ENCODE data around the gene RBM20.

The RBM20 gene

DNA sequence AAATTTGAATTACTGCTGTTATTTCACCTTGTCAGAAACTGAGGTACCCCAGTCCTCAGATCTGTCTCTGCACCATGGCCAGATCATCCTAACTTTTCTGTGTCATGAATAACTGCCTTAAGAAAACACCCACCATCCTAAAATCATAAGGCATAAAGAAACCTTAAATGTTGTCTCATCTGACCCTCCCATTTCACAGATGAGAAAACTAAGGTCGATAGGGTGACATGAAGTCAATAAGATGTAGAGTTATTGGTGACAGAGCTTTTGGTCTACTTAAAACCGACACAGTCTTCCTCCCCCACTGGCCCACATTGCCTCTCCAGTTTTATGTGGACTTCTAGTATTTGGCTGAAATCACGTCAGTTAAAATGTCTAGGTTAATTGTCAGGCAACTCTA is 126.1 kb downstream of the RBM20 start:
- CTCF ChIA-PET = no interaction called here
- no peak for DNase-seq (ENCODE audit: low read depth, low spot score)
- no peak overlapping the region for H3K4me3 ChIP-seq (ENCODE audit: low read depth, low read length)
- POLR2A ChIA-PET = no interaction called here
- TF ChIP-seq, protein P1, sequence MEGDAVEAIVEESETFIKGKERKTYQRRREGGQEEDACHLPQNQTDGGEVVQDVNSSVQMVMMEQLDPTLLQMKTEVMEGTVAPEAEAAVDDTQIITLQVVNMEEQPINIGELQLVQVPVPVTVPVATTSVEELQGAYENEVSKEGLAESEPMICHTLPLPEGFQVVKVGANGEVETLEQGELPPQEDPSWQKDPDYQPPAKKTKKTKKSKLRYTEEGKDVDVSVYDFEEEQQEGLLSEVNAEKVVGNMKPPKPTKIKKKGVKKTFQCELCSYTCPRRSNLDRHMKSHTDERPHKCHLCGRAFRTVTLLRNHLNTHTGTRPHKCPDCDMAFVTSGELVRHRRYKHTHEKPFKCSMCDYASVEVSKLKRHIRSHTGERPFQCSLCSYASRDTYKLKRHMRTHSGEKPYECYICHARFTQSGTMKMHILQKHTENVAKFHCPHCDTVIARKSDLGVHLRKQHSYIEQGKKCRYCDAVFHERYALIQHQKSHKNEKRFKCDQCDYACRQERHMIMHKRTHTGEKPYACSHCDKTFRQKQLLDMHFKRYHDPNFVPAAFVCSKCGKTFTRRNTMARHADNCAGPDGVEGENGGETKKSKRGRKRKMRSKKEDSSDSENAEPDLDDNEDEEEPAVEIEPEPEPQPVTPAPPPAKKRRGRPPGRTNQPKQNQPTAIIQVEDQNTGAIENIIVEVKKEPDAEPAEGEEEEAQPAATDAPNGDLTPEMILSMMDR (IDR thresholded peaks at IDR 0.05; ENCODE audit: insufficient read depth, low read length, missing control alignments) = no peak

DNA sequence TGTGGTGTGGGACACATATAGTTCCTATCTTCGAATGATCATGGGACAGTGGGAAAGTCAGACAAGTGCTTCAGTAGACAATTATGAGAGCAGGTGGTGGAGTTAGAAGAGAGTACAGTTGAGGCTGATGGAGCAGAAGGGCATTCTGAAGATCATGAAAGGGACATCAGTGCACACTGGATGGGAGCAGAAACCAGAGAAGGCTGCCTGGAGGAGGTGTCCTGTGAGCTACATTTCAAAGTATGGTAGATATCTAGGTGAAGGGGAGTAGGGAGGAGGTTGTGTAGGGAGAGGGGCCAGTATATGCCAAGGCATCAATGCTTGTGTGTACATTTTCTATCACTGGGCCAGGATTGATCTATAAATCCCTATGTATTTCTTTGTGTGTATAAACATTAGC is 127.3 kb downstream of the RBM20 start:
- POLR2A ChIA-PET = no interaction called here
- H3K4me3 ChIP-seq (ENCODE audit: low read depth, low read length) = no peak overlapping the region
- CTCF ChIA-PET = interaction anchor here (0.8 kb wide), 1 partner anchor 31 kb away, joined by 3 read pairs; no protein-coding TSS in a partner anchor
- DNase-seq (ENCODE audit: low read depth, low spot score) = no peak
- TF ChIP-seq, protein P1 (IDR thresholded peaks at IDR 0.05; ENCODE audit: insufficient read depth, low read length, missing control alignments) = no peak

DNA sequence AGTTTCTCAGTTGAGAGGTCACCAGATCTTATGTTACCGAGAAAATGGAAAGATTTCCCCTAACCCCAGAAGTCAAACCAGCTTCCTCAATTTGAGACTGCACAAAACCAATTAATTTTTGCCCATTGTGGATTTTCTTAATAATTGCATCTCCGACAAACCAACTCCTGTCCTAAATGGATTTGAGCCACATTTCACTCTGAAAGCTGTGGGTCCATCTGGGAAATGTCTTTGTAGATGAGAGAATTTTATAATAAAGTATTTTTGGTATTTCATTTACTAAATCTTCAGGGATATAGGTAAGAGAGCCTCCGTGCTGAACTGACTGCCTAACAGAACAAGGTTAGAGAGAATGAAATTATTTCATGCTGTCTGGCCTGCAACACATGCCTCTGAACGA is 127.9 kb downstream of the RBM20 start:
- DNase-seq (ENCODE audit: low read depth, low spot score) = no peak
- POLR2A ChIA-PET = no interaction called here
- TF ChIP-seq, protein P1 (IDR thresholded peaks at IDR 0.05; ENCODE audit: insufficient read depth, low read length, missing control alignments) = no peak
- H3K4me3 ChIP-seq (ENCODE audit: low read depth, low read length) = no peak overlapping the region
- CTCF ChIA-PET = interaction anchor here (0.8 kb wide), 1 partner anchor 30 kb away, joined by 3 read pairs; no protein-coding TSS in a partner anchor

DNA sequence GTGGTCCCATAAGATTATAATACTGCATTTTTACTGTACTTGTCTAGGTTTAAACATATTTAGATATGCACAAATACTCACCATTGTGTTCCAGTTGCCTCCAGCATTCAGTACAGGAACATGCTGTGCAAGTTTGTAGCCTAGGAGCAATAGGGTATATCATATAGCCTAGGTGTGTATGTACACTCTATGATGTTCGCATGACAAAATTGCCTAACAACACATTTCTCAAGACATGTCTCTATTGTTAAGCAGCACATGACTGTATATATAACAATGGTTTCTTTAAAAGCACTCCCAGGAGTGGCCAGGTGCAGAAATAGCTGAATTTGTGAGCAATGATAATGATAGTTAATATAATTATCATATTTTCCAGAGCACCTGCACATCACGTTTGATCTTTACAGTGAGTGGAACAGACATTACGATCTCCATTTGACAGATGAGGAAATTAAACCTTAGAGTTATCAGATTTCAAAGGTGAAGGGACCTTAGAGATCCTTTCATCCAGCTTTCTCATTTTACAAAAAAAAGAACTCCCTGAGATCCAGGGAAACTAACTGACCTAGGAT is 128.4 kb downstream of the RBM20 start:
- no peak for DNase-seq (ENCODE audit: low read depth, low spot score)
- POLR2A ChIA-PET = no interaction called here
- TF ChIP-seq, protein P1 (IDR thresholded peaks at IDR 0.05; ENCODE audit: insufficient read depth, low read length, missing control alignments) = no peak
- CTCF ChIA-PET = no interaction called here
- no peak overlapping the region for H3K4me3 ChIP-seq (ENCODE audit: low read depth, low read length)

DNA sequence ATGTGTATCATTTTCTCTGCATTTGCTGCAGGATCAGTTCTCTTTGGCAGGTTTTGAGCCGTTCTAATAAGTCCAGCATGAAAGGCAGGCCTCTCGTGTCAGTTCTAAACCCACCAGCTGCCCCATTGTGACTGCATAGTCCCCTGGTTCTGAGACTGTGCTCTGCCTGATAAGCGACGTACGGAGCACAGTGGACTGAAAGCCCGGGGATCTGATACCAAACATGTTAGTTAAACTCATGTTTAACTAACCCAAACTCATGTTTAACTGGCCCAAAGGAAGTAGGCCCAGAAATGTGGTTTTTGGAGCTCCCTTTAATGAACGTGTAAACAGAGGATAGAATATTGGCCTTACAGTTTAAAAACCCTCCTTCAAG is 129.5 kb downstream of the RBM20 start:
- no peak for DNase-seq (ENCODE audit: low read depth, low spot score)
- ChIA-PET POLR2A (no interaction called here), CTCF (interaction anchor here (1.1 kb wide), 1 partner anchor 9 kb away, joined by 3 read pairs; no protein-coding TSS in a partner anchor)
- no peak overlapping the region for H3K4me3 ChIP-seq (ENCODE audit: low read depth, low read length)
- TF ChIP-seq, protein P1 (IDR thresholded peaks at IDR 0.05; ENCODE audit: insufficient read depth, low read length, missing control alignments) = no peak

DNA sequence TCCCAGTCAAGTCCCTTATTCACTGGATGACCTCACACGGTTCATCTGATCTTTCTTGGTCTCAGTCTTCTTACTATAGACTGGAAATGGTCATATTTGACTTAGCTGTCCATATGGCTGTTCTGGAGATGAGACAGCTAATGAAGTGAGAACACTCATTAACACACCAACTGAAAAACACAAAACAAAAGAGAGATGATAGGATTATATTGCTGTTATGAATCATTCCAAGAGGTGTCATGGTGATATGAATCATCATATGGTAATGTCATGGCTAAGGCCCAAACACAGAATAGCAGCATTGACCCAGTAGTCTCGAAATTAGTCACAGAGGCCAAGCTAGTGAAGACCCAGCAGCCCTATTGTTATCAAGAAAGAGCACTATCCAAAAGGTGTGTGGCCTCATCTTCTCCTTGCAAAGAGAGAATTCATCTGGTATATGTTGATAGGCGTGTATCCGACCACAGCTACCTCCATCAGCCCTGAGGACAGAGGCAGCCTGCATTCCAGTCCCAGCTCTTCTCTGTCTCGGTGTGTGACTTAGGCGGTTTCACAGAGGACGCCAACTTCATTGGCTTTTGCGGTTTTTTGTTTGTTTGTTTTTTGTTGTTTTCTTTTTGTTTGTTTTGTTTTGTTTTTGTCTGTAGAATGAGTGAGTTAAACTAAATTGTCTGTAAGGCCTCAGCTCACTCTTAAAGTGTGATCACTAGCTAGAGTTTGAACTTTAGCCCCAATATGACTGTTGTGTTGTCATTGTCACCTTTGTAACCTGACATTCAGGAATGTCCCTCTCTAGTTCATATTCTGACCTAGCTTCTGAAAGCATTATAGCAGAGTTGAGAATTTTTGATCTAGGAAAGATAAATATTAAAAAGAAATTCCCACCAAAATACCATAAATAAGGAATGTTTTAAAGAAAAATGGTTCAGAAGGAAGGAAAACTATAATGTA is 130.2 kb downstream of the RBM20 start:
- peak; percentile 9 for DNase-seq (ENCODE audit: low read depth, low spot score)
- TF ChIP-seq, protein P1 (IDR thresholded peaks at IDR 0.05; ENCODE audit: insufficient read depth, low read length, missing control alignments) = no peak
- ChIA-PET POLR2A (no interaction called here), CTCF (interaction anchor here (1.1 kb wide), 1 partner anchor 9 kb away, joined by 3 read pairs; no protein-coding TSS in a partner anchor)
- H3K4me3 ChIP-seq (ENCODE audit: low read depth, low read length) = no peak overlapping the region

All from AG04449 (cell line).